Measurements from ENCODE around the gene NDUFB4. TPM values are rescaled to one million over a fixed set of nuclear protein-coding genes. Genes with fewer than 3 reads are reported as not detected.

Gene NDUFB4
- total and polyA plus RNA-seq, 9 of the 15 experiments (the other 6 are each of a cell fraction or from before 2014, with no cell fraction given) = 124 to 670 (median 227) TPM

GRCh38 chr3:120642368-120642948 lies 46.3 kb downstream of the NDUFB4 start:
- WGBS (ENCODE audit: insufficient coverage, low coverage, missing lambda C conversion rate) = 13% methylated on average over 4 of the region's 4 CpGs
- Histone ChIP-seq H3K4me2 (ENCODE audit: insufficient read depth, low read length) (peak overlapping the region; percentile 67), H3K27ac (ENCODE audit: extremely low read depth, low read depth, low read length) (peak overlapping the region; percentile 98), H3K36me3 (ENCODE audit: control insufficient read depth, insufficient read depth, low read length) (no peaks in the 10 kb centered on the region), H3K27me3 (ENCODE audit: control insufficient read depth in 2 of 2, insufficient read depth in 2 of 2, low read length in 2 of 2) (no peaks in the 10 kb centered on the region), H2AFZ (ENCODE audit: low read depth, low read length) (peak overlapping the region; percentile 86), H4K20me1 (replicated peaks; ENCODE audit: control insufficient read depth, insufficient read depth, low read length) (no peaks in the 10 kb centered on the region), H3K9me1 (ENCODE audit: control insufficient read depth, insufficient read depth, low read length) (no peaks in the 10 kb centered on the region), H3K9me3 (replicated peaks; ENCODE audit: control insufficient read depth, insufficient read depth, low read depth, low read length) (peaks cover 3% of the 10 kb centered on the region), H3K4me3 (no peak overlapping the region), H3K9ac (ENCODE audit: insufficient read depth in 1 of 2, low read depth in 2 of 2, low read length in 2 of 2) (peak overlapping the region in 1 of 2 experiments; percentile 71; a peak in 3 of 4 replicates), H3K79me2 (ENCODE audit: control insufficient read depth, insufficient read depth, low read length) (no peaks in the 10 kb centered on the region), H3K4me1 (replicated peaks in 1 of 2; ENCODE audit: control insufficient read depth in 2 of 2, insufficient read depth in 2 of 2, low read length in 2 of 2) (peaks cover 0 to 46% of the 10 kb centered on the region in 2 experiments; a peak in 4 of 5 replicates)
- BruUV-seq (replicated peaks) = no TSS peak
- intact Hi-C loops (cut with micrococcal nuclease) = no loop called here
- in situ Hi-C loops (cut with MboI) = no loop called here
- ChIA-PET POLR2A (interaction anchor here (1.3 to 1.6 kb wide), 2 partner anchors 11 to 15 kb away, joined by 3 to 5 read pairs; no protein-coding TSS in a partner anchor), CTCF (ENCODE audit: low intra/inter-chr PET ratio) (no interaction called here)
- DNase-seq (ENCODE audit: extremely low read depth in 1 of 4, low spot score in 3 of 4) = peak; percentile 57 to 83 (median 64)
- peak; percentile 98 for FAIRE-seq
- ATAC-seq = peak; percentile 95
- TF ChIP-seq LCOR (CRISPR knock-in tag; IDR thresholded peaks at IDR 0.05) (no peak), NFIC (IDR thresholded peaks at IDR 0.05) (no peak), EGR1 (conservative IDR thresholded peaks at IDR 0.05) (peak; percentile 61), ATF1 (CRISPR knock-in tag; IDR thresholded peaks at IDR 0.05) (no peak), ATF1 (tag; IDR thresholded peaks at IDR 0.05) (peak; percentile 77), NCOA1 (IDR thresholded peaks at IDR 0.05; ENCODE audit: low read depth) (peak; percentile 44; the same call in 1 of the 2 replicates), CBFA2T3 (IDR thresholded peaks at IDR 0.05) (peak; percentile 31; the same call in 1 of the 2 replicates), FOXP1 (CRISPR knock-in tag; IDR thresholded peaks at IDR 0.05) (no peak), ARID1B (IDR thresholded peaks at IDR 0.05) (peak; percentile 64), TSHZ1 (CRISPR knock-in tag; IDR thresholded peaks at IDR 0.05) (no peak), POLR2A (conservative IDR thresholded peaks at IDR 0.05) (peak; percentile 62), ATF3 (IDR thresholded peaks at IDR 0.05) (peak; percentile 86), ATF3 (CRISPR knock-in tag; conservative IDR thresholded peaks at IDR 0.05) (no peak), KDM1A (IDR thresholded peaks at IDR 0.05) (no peak), TGIF2 (CRISPR knock-in tag; IDR thresholded peaks at IDR 0.05) (no peak), ZNF699 (CRISPR knock-in tag; IDR thresholded peaks at IDR 0.05; ENCODE audit: insufficient replicate concordance) (no peak)
- TF ChIP-seq, protein P1, sequence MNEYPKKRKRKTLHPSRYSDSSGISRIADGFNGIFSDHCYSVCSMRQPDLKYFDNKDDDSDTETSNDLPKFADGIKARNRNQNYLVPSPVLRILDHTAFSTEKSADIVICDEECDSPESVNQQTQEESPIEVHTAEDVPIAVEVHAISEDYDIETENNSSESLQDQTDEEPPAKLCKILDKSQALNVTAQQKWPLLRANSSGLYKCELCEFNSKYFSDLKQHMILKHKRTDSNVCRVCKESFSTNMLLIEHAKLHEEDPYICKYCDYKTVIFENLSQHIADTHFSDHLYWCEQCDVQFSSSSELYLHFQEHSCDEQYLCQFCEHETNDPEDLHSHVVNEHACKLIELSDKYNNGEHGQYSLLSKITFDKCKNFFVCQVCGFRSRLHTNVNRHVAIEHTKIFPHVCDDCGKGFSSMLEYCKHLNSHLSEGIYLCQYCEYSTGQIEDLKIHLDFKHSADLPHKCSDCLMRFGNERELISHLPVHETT (CRISPR knock-in tag; conservative IDR thresholded peaks at IDR 0.05 in 1 of 2, IDR thresholded peaks at IDR 0.05 in 1 of 2) = no peak; a peak in 2 of 4 replicates

Data from K562 (cell line).